Stimulated activated CD4-positive, alpha-beta T cell treated with anti-CD3 and anti-CD28 coated beads, Interleukin-1b, Interleukin-23, amount 100 ng/mL, for 1 hour (primary cell): ENCODE results near the gene DTX1.
"Not testable (repeated sequence)": the region's sequence is repeated elsewhere in the genome, so short reads cannot be mapped to it uniquely, and the experiment has no call there.

Experiments used
- DNase-seq, 2 donors: peaks; one replicate each; pipeline ENCODE4 v3.0.0-alpha.2; 2020; ENCODE audit warnings: low read depth in 2 of 2

DTX1 gene

GRCh38 chr12:113114447-113115178 lies 58.1 kb downstream of the DTX1 start:
- DNase-seq, result no peak

DNA sequence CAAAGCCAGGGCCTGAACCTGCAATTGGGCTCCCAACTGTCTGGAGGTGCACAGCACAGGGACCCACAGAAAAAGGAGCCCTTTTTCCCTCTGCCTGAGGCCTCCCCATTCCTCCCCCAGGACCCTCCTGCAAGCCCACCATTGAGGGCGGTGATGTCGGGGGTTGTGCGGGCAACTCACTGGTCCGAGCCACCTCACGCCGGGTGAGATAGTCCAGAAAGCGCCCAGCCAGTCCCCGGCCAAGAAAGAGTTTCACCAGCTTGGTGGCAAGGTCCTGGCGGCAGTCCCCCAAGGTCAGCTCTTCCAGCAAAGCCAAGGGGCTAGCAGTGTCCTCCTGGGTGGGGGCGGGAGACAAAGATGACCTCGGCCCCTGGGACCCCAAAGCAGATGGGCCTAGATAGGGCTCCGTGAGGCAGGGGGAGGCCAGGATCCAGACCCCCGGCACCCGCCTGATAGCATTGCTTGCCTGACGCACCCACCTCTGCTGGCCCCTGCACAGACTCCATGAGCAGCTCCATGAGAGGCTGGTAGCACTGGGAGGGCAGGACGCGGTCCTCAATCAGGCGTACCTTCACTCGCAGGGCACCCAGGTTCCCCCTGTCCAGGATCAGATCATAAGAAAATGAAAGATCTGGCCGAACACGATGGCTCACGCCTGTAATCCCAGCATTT lies 59.1 kb downstream of the DTX1 start:
- DNase-seq, result no peak

DNA sequence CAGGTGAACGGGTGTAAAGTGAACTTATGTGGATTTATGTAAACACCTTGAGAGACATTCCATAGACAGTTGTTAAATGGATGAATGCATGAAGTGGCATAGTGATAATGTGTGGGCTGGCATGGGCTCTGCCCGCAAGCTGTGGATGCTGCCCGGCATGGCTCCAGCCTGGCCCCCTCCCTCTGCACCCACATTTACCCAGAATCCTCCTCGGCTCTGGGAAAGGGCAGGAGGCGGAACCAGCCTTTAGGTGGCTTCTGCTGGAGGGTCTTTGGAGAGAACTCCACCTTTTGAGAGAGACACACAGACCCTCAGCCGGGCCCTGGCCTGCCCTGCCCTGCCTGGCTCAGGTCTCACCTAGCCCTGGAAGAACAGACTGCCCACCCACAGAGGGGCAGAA lies 60.3 kb downstream of the DTX1 start:
- DNase-seq, result no peak

GRCh38 chr12:113117684-113118083 lies 61.2 kb downstream of the DTX1 start:
- DNase-seq, result not testable (repeated sequence)

DNA sequence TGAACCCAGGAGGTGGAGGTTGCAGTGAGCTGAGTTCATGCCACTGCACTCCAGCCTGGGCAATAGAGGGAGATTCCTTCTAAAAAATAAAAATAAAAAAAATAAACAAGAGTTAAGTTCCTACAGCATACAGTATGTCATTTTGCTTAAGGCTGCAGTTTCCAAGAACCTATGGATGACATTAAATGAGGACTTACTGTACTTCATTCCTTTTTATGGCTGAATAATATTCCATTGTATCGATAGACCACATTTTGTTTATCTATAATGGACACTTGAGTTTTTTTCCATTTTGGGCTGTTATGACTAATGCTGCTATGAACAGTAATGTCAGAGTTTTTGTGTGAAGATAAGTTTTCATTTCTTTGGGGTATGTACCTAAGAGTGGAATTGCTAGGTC lies 61.6 kb downstream of the DTX1 start:
- DNase-seq, result no peak

DNA sequence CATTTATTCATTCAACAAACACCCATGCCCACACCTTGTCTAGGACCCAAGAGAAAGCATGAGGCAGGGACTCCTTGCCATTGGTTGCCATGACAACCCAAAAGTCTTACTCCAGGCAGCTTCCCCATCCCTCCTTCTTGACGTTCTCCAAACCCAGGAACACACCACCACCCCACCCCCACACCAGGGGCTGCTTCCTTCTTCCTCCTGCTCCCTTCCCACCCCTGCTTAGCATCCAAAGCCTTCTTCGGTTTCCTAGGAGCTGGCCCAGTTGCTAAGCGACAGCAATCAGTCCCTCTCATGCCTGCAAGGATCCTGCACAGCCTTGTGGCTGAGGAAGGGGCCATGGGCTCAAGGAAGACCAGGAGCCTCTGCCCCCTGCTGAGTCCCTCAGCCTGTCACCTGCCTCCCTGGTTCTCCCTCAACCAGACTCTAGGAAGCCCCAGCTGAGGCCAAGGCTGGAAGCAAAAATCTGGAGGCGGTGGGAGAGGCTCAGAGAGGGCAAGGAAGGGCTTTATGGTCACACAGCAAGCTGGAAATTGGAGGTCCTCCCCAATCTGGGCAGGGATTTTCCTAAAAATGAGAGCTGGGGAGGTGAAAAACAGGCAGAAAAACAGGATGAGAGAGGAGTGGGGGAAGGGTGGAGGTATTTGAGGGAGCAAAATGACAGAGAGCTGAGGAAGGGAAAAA lies 63.6 kb downstream of the DTX1 start:
- DNase-seq, result no peak

DNA sequence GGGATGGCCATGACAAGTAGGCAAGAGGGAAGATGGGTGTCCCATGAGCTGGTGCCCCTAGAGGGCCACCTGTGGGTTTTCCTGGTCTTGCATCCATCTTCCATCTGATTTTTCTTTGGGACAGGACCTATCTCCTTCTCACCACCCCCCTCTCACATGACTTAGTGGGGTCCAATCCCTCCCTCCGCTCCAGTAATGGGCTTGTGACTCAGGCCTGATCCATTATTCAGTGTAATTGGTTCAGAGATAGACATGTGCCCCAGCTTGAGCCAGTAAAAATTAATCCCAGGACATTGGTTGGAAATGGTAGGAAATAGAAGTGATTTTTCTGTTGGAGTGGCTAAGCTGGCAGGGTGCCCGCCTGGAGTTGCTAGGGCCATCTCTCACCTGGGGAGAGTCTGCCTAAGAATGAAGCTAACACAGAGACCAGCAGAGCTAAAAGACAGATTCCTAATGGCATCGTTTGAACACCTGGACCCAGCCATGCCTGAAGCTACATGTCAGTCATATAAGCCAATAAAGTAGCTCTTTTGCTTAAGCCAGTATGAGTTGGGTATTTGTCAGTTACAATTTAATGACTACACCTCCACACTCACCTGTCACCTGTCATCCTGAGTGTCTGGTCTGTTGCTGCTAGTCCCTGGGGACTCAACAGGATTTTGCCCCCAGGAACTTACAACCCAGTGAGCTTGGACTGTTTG lies 64.3 kb downstream of the DTX1 start:
- no peak for DNase-seq

DNA sequence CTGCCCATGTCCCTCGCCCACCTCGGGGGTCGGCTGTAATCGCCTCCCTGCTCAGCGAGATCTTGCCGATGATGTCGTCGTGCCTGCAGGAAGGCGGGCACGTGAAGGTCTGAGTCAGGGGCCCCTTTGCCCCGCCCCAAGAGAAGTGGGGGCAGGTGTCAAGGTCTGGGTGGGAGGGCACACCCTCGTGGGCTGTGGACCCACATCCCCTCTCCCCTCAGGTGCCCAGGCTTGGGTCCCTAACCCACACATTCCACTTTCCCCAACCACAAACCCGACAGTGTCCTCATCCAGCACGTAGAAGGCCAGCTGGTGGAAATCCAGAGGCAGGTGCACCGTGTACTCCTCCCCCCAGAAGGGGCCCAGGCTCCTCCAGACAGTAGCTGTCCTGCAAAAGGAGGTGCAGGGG lies 71.3 kb downstream of the DTX1 start:
- no peak for DNase-seq

DNA sequence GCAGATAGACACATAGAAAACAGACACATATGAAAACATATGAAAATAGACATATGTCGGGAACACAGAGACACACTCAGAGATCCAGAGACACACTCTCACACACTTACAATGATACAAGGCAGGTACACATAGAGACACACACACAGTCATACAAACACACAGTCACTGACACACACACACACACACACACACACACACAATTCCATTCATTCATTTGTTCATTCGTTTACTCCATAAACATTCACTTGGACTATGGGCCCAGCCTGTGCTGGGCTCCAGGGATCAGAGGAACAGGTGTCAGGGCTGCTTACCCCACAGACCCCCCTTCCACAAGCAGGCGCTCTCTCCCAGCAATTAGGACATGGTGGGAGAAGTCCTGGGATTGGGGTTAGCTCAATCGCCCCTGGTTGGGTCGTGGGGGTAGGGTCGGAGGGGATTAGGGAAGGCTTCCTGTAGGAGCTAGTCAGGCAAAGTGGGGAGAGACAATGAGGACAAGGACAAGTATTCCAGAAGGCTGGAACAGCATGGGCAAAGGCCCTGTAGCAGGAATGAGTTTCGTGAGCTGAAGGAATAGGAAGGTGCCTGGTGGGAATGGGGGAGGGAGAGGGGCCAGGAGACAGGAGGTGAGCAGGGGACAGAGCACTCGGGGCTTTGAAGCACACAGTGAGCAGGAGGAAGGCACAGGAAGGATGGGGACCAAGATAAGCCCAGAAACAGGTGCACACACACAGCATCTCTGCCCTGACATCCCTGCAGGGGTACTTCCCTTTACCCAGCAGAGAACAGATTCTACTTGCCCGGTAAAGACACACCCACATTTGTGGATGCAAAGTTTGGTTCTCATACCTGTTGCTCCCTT lies 72.5 kb downstream of the DTX1 start:
- DNase-seq, result no peak

DNA sequence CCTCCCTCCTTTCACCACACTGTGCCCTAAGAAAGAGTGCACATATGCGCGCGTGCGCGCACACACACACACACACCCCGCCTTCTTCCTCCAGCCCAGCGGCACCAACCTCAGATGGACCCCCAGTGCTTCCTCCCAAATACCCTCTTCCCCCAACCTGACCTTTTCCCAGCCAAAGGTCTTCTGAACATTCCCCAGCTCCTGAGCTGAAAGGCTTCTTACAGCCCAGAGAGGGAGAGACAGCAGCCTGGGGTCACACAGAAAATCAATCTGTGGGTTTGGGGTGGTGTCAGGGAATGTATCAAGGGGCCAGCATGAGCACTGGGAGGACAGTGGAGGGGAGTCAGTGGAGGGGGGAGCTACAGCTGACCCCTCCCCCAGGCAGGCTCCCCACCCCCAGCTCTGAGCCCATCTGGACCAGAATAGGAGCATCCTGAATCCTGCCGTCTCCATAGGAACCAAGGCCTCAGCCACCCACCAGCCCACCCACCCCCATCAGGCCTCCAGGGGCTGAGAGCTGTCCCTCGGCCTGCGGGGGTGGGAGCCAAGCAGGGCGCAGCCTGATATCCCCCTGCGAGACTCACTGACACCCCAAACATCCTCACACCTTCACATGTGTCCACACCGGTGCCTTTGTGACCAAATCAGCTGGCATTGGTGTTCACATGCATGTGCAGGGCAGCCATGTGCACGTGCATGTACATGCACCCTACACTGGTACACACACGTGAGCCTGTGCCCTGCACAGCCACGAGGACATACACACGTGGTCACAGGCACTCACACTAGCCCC lies 73.3 kb downstream of the DTX1 start:
- DNase-seq, result no peak

DNA sequence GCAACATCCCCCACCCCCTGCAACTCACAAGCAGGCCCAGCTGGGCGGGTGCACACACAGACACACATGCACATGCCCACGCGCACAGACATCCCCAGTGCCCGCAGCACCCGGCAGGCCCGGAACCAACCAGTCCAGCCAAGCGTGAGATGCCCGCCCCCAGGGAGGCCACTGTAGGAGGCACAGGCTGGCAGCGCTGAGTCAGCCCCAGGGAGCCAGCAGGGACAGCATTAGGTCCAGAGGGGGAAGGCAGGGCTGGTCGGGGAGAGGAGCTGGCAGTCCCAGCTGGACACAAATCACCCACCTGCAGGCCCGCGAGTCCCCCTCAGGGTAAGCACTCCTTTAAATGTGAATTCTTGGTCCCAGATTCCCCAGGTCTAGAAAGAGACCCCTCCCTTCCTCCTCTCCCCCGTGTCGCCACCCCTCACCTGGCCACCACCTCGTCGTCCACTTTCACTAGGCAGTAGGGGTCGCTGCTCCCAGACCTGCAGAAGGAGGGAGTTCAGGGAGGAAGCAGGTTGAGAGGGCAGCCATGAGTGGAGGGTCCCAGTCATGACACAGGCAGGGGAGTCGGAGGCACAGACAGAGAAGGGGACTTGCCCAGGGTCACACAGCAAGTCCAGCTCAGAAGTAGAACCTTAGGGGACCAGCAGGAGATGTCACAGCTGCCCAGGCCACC lies 74.1 kb downstream of the DTX1 start:
- no peak for DNase-seq

- DNase-seq, result no peak
Observed at GRCh38 chr12:113131556-113131955, 75.0 kb downstream of the DTX1 start.

GRCh38 chr12:113133036-113133435 lies 76.5 kb downstream of the DTX1 start:
- DNase-seq, result no peak

GRCh38 chr12:113133666-113134065 lies 77.1 kb downstream of the DTX1 start:
- DNase-seq, result no peak

DNA sequence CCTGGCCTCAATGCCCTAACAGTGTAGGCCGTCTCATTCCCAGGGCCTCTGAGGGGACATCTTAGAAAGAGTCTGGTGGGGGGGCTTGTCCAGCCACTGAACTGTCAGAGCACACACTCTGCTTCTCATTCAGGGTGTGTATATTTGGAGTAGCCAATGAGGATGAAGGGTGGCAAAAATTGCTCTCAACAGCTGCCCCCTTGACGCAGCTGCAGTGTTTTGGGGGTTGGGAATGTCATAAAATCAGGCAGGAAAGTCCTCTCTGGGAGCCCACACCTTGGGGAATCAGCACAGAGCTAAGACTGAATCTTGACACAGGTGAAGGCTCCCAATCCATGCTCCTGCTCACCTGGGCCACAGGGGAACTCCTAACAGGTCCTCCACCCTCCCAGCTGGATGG lies 77.5 kb downstream of the DTX1 start:
- no peak for DNase-seq

DNA sequence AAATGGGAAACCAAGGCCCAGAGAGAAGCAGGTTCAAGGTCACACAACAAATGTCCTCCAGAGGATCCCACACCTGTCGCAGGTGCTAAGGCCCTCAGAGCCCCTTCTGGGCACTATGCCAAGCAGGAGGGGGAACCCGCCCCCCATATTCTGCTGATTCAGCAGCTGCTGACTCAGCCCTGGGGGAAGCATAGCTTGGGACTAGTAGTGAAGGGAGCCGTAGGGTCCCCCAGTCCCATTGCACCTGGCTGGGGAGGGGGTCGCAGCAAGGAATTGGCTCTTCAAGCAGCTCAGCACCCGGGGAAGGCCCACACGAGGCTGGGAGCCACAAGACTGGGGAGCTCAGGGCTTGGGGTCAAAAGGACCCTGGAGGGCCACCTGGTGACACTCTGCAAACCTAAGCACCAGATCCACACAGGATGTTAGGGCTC lies 78.0 kb downstream of the DTX1 start:
- no peak for DNase-seq

DNA sequence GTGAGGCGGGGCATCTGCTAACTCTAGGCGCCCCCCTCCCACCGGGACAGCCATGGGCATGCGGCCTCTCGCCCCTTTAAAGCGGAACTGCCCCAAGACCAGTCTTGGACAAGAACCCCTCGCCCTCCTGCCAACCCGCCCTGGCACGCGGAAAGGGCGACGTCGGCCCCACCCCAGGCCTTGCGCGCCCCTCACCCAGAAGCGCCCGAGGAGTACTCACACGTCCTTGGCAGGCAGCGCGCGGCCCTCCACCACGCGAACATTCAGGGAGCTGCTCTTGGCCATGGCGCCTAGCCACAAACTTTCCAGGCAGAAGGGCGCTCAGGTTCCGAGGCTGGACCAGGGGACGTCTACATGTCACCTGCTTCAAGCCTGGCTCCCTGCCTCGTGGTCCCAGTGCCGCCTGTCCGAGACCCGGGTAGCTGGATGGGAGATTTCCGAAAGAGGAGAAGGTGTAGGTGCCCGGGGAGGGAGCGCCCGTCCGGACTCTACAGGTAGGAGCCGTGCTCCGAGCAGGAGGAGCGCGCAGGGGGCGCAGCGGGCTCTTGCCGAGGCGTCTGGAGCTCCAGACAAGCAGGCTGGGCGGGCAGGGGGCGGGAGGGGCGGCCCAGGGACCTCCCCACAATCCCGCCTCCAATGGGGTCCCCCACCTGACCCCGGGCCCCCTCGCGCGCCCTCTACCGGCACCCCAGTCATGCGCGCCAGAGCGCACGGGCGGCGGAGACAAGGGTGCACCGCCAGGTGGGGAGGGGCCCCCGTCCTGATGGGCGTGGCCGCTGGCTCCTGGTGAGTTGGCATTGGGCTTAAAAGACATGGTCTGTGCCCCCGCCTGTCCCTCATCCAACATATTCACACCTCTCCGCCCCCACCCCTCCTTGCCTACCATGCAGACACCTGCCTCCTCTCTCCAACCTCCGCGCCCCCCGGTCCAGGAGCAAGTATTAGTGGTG lies 78.9 kb downstream of the DTX1 start, which contains the start of gene RASAL1:
TSS of gene RASAL1 (minus strand) at position 584 of the 950 bp plus-strand sequence. CDS start at position 285, 299 bp downstream.
- DNase-seq, result peak; percentile 39 to 75

GRCh38 chr12:113136128-113136989 lies 79.8 kb downstream of the DTX1 start:
- peak in 1 of 2 donors; percentile 22 for DNase-seq
